ENCODE results near the gene TNS1.

GRCh38 chr2:217949447-217949846, 53.3 kb downstream of the TNS1 start:
- TF ChIP-seq, protein P1, sequence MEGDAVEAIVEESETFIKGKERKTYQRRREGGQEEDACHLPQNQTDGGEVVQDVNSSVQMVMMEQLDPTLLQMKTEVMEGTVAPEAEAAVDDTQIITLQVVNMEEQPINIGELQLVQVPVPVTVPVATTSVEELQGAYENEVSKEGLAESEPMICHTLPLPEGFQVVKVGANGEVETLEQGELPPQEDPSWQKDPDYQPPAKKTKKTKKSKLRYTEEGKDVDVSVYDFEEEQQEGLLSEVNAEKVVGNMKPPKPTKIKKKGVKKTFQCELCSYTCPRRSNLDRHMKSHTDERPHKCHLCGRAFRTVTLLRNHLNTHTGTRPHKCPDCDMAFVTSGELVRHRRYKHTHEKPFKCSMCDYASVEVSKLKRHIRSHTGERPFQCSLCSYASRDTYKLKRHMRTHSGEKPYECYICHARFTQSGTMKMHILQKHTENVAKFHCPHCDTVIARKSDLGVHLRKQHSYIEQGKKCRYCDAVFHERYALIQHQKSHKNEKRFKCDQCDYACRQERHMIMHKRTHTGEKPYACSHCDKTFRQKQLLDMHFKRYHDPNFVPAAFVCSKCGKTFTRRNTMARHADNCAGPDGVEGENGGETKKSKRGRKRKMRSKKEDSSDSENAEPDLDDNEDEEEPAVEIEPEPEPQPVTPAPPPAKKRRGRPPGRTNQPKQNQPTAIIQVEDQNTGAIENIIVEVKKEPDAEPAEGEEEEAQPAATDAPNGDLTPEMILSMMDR (IDR thresholded peaks at IDR 0.05; ENCODE audit: insufficient read depth, low read length): no peak
- TF ChIP-seq SPI1 (IDR thresholded peaks at IDR 0.05; ENCODE audit: borderline replicate concordance, low read depth) (no peak), REST (IDR thresholded peaks at IDR 0.05; ENCODE audit: insufficient replicate concordance, low read depth) (no peak), POLR2AphosphoS5 (IDR thresholded peaks at IDR 0.05; ENCODE audit: low read depth) (no peak)
